Mucosa of stomach (tissue), 1 donor: Measurements from ENCODE around the gene SFRP5.

Source experiments
- H3K27me3 ChIP-seq: one replicate; pipeline ENCODE4 v1.7.0; 2013; ENCODE audit warnings: mild to moderate bottlenecking, low read length; ENCODE audit not compliant: control insufficient read depth, insufficient read depth
- H3K36me3 ChIP-seq: one replicate; pipeline ENCODE4 v1.7.0; 2013; ENCODE audit warnings: low read length; ENCODE audit not compliant: control insufficient read depth, insufficient read depth
- H3K4me1 ChIP-seq: one replicate; pipeline ENCODE4 v1.7.0; 2013; ENCODE audit warnings: mild to moderate bottlenecking, low read length; ENCODE audit not compliant: control insufficient read depth, insufficient read depth
- H3K4me3 ChIP-seq: one replicate; pipeline ENCODE4 v1.7.0; 2013; ENCODE audit warnings: low read length
- H3K9ac ChIP-seq: one replicate; pipeline ENCODE4 v1.7.0; 2013; ENCODE audit warnings: mild to moderate bottlenecking, low read length, moderate library complexity
- H3K9me3 ChIP-seq: one replicate; pipeline ENCODE4 v1.7.0; 2013; ENCODE audit warnings: mild to moderate bottlenecking, low read length, moderate library complexity; ENCODE audit not compliant: control insufficient read depth
- donor health status: Pancreatic carcinoma.

The SFRP5 gene

DNA sequence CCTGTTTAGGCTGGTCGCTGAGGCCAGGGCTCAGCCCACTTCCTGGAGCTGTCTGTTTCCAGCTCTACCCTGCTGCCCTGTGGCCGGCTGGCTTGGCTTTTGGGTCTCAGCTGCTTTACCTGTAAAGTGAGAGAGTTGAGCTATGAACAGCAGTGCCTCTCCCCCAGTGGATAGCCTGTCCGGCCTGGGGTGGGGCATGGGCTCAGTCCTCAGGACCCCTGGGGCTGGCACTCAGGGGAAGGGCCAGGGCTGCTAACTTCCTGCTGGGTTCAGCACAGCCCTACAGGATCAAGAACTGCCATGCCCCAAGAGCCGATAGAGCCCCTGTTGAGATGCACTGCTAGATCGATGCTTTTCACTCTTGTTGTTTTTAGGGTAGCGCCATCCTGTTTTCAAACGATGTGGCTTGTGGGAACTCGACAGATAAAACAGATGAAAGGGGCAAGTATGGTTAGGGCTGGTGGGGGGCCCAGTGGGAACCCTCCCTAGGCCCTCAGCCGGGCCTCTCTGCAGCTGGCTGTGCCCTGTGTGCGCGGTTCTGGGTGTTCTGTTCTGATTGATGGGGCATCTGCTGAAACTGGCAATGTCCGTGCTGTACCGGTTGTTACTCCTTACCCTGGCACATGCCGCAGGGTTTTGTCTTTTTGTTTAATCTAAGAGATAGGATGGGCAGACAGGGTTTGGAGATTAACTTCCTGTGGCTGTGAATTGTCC, 10.0 kb upstream of the SFRP5 start:
- Histone ChIP-seq H3K4me3 (no peak overlapping the region), H3K9ac (no peak overlapping the region), H3K9me3 (no peaks in the 10 kb centered on the region), H3K4me1 (peaks cover 22% of the 10 kb centered on the region), H3K36me3 (no peaks in the 10 kb centered on the region), H3K27me3 (no peaks in the 10 kb centered on the region)

DNA sequence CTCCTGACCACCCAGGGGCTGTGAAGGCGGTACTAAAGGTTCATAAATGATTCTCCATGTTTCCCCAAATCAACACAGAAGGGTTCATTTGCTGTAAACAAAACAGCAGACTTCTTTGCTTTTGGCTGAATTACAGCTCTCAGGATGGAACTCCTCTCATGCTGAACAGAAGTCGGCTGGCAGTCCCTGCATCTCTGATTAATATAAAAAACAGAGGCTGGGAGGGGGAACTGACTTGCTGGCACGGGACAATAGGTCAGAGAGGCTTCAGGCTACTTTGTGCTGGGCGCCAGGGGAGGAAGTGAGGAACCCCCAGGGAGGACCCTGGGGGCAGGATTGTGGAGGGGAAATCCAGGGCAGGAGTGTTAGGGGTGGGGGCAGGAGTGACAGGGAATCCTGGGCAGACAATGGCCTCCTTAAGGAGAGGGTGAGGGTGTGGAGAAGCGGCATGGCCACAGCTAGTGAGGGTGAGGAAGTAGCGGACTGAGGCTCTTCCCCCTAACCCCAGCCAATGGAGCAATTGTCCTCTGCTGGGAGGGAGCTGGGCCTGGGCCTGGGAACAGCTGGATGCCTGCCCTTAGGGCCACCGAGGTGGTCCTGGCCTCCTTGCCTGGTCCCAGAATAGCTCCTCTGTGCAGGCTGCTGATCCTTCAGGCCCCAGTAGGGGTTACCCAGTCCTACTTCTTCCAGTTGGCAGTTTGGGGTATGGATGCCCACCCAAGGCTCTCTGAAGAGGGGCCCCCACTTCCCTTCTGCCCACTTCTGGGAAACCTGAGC, 9.2 kb upstream of the SFRP5 start:
- Histone ChIP-seq H3K36me3 (no peaks in the 10 kb centered on the region), H3K4me1 (peaks cover 22% of the 10 kb centered on the region), H3K27me3 (no peaks in the 10 kb centered on the region), H3K9me3 (no peaks in the 10 kb centered on the region), H3K4me3 (no peak overlapping the region), H3K9ac (no peak overlapping the region)

DNA sequence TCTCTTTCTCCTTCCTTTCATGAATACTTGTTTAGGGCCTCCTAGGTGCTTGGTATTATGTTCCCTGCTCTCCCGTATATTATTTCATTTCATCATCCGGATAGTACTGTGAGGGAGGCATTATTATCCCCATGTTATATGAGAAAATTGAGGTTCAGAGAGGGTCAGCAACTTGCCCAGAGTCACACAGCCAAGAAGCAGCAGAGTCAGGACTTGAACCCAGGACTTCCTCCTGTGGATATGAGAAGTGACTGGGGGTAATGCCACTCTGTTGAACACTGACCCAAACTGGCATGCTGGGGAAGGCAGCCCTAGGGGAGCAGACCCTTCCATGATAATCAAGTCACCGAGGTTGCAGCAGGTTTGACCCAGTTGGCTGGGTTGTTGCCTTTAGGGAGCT, 8.2 kb upstream of the SFRP5 start:
- no peaks in the 10 kb centered on the region for H3K9me3 ChIP-seq
- H3K4me1 ChIP-seq, result peaks cover 22% of the 10 kb centered on the region
- no peak overlapping the region for H3K9ac ChIP-seq
- no peaks in the 10 kb centered on the region for H3K27me3 ChIP-seq
- no peaks in the 10 kb centered on the region for H3K36me3 ChIP-seq
- H3K4me3 ChIP-seq, result no peak overlapping the region

DNA sequence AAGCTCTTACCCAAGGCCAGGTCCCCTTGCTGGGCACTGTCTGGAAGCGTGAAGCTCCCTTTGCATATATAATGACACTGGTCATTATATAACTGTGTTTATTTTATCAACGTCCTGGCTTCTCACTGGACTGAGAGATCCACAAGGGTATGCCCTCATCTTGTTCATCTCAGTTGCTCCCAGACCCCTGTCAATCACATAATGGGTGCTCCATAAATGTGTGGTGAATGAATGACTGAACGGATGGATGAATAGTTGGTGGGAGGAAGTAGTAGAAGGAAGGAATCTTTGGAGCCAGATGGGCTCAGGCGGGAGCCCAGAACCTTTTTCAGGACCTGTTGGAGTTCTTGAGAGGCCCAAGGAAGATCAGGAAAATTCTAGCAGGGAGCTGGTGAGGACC, 7.7 kb upstream of the SFRP5 start:
- Histone ChIP-seq H3K4me3 (no peak overlapping the region), H3K4me1 (peaks cover 22% of the 10 kb centered on the region), H3K27me3 (no peaks in the 10 kb centered on the region), H3K9me3 (no peaks in the 10 kb centered on the region), H3K9ac (no peak overlapping the region), H3K36me3 (no peaks in the 10 kb centered on the region)

DNA sequence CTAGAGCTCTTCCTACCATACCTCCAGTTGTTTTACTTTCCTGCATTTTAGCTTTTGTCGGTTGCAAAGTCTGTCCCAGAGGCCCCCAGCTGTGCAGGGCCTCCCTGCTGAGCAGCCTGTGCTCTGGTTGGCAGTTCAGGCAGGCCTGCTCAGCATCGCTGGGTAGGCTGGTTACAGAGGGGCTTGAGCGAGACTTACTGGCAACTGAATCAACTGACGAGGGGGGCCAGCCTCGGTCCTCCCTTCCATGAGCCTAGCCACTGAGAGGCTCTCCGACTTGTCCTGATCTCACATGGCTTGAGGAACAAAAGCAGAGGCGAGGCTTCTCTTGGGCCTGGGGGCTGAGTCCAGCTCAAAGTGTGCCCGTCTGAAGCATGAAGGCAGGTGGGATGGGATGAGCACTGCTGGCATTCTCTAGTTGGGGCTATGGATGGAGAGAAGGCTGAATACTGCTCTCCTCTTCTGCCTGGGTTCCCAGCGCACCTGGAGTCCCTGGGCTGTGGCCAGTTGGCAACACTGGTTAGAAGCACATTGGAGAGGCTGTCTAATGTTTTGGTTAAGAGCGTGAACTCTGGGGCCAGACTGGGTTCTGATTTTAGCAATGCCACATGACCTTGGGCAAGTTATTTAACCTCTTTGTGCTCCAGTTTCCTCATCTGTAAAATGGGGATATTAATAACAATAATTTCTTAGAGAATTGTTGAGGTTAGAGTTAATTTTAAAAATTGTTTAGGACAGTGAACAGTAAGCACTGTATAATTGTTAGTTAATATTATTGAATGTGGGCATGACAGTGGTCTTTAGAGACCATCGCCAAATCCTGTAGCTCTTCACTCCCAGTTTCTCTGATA, 6.9 kb upstream of the SFRP5 start:
- Histone ChIP-seq H3K9ac (no peak overlapping the region), H3K36me3 (no peaks in the 10 kb centered on the region), H3K27me3 (no peaks in the 10 kb centered on the region), H3K9me3 (no peaks in the 10 kb centered on the region), H3K4me3 (no peak overlapping the region), H3K4me1 (peaks cover 22% of the 10 kb centered on the region)

- peaks cover 26% of the 10 kb centered on the region for H3K4me1 ChIP-seq
These were observed 5.3 kb upstream of the SFRP5 start for GRCh38 chr10:97777143-97777542.

DNA sequence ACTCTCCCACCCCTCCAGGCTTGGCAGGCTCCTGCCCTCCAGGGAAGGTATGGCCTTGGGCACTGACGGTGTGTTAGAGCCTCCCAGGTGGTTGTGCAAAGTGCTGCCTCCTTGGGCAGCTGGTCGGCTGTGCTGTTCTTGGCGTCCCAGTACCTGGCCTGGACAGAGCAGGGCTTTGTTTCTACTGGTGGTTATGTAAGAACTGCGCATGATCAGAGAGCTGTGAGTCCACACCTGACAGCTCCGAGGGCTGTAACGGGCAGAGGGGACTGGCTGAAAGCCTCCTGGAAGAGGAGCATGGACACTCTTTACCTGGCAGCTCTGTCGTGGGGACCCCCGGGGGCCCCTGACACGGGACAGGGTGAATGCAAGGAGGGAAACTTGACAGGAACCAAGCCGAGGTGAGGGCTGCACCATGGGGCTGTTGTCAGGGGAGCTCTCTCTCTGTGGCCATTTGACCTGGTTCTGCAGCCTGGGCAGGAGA, 3.1 kb upstream of the SFRP5 start:
- no peaks in the 10 kb centered on the region for H3K36me3 ChIP-seq
- no peak overlapping the region for H3K9ac ChIP-seq
- H3K27me3 ChIP-seq, result peaks cover 35% of the 10 kb centered on the region
- H3K4me1 ChIP-seq, result peaks cover 20% of the 10 kb centered on the region
- H3K9me3 ChIP-seq, result no peaks in the 10 kb centered on the region
- H3K4me3 ChIP-seq, result no peak overlapping the region

More at GRCh38 chr10:97777143-97777542, 5.3 kb upstream of the SFRP5 start:
- no peaks in the 10 kb centered on the region for H3K36me3 ChIP-seq
- no peak overlapping the region for H3K4me3 ChIP-seq
- H3K27me3 ChIP-seq, result peaks cover 15% of the 10 kb centered on the region
- H3K9me3 ChIP-seq, result no peaks in the 10 kb centered on the region
- H3K9ac ChIP-seq, result no peak overlapping the region

DNA sequence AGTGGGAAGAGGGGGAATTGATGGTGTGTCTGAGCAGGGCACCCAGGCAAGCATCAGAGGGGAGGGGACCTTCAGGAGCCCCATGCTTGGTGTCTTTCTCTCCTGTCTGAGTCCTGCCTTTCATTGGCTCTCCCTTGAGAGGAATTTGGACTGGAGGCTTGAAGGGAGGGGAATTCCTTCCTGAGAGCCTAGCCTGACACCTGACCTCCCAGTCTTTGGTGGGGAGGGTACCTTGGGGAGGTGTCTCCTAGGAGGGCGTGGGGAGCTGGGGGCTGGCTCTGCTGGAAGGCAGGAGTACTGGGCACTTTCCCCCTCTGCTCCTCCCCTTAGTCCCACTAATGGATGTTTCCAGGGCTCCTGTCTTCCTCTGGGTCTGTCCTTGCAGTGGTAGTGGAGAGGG, 1.3 kb upstream of the SFRP5 start:
- H3K36me3 ChIP-seq, result no peaks in the 10 kb centered on the region
- H3K4me1 ChIP-seq, result peaks cover 20% of the 10 kb centered on the region
- peaks cover 47% of the 10 kb centered on the region for H3K27me3 ChIP-seq
- H3K4me3 ChIP-seq, result no peak overlapping the region
- no peaks in the 10 kb centered on the region for H3K9me3 ChIP-seq
- no peak overlapping the region for H3K9ac ChIP-seq

- Histone ChIP-seq H3K4me3 (no peak overlapping the region), H3K9ac (no peak overlapping the region), H3K36me3 (no peaks in the 10 kb centered on the region), H3K9me3 (no peaks in the 10 kb centered on the region), H3K27me3 (peaks cover 47% of the 10 kb centered on the region), H3K4me1 (peaks cover 20% of the 10 kb centered on the region)
These were observed 526 bp downstream of the SFRP5 start for GRCh38 chr10:97771055-97771891.

GRCh38 chr10:97770255-97770654, 1.5 kb downstream of the SFRP5 start:
- Histone ChIP-seq H3K9ac (no peak overlapping the region), H3K4me3 (no peak overlapping the region), H3K4me1 (peaks cover 20% of the 10 kb centered on the region), H3K9me3 (no peaks in the 10 kb centered on the region), H3K36me3 (no peaks in the 10 kb centered on the region), H3K27me3 (peaks cover 47% of the 10 kb centered on the region)
